A204.1 (cell line): ENCODE results near the gene FNDC7.
"Not testable (repeated sequence)": the region's sequence is repeated elsewhere in the genome, so short reads cannot be mapped to it uniquely, and the experiment has no call there.

ENCODE experiments used
- FAIRE-seq: peaks from 2 replicates; lab custom pipeline; 2012; peaks lifted over from hg19 to GRCh38; lab: Jason Lieb, UNC

FNDC7 gene, protein sequence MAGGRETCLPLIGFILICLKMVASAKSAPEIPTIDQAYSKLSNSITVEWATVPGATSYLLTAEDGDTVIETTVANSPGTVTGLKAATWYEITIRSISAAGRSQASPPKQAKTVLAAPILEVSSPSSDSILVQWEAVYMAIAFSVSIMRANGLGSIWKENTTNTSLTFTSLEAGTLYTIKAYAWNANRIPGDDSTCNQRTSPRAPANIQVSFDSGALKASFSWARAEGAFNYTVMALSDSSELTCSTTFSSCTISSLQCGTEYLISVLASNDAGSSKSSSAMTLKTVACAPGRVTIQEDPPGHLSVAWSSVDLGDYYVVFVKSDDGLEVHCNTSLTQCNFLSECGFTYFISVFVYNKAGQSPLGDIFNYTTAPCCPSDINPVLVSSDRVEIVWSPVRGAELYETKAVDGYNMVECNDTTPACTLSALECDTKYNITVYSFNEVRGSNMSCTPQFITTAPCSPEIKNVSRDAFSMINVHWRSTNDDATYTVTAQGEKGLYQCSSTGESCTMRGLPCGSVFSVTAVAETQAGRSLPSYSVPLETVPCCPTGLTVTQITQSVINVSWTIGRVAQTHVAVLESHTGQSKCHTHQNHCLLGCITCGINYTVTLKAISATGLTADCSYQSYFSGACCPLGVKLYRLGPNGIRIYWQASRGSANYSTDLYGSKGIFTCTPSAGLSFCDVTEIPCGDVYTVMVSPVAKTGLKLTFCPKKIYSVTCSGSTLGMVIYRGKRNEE

DNA sequence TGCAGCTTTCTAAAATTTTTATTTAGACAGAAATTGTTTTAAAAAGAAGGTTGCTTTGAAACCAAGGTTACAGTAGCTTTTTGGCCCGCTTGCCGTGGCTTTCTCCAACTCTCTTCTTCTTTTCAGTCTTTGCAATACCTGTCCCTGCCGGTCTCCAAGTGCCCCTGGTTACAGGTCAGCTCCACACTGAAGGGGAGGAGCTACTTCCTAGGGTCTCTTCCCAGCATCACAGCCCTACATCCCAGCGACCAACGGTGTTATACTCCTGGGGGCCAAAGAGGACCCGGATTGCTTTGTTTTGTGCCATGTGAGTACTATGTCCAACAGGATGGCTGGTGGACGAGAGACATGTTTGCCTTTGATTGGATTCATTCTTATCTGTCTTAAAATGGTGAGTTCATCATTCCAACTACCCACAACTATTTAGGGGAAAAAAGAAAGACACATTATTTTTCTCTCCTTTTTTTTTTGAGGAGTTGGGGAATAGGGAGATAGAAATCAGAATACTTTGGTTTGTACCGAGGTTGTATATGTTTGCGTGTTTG is at the start of gene FNDC7:
TSS of gene FNDC7 (plus strand) at position 303 of the 545 bp plus-strand sequence. CDS start at position 329, 26 bp downstream.
- FAIRE-seq = no peak

DNA sequence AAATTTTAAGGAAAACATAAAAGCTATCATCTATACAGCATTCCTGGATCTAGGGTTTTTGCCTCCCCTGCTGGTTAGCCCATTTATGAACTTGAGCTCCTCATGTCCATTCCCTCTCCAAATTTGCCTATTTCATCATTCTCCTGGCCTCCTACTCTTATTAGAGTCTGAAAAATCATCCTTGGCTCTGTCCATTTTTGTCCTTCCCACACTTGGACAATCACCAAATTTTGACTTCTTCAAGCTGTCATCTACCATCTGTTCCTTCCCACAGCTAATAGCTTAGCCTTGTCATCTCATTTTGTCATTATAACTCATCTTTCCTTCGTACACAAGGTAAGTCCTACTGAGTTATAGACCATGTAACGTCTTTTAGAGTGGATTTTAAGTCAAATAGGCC is 49.6 kb upstream of the FNDC7 start:
- FAIRE-seq = no peak

GRCh38 chr1:108664481-108664880 is 48.2 kb upstream of the FNDC7 start:
- FAIRE-seq = no peak

- FAIRE-seq = no peak
These were observed 47.6 kb upstream of the FNDC7 start for GRCh38 chr1:108665067-108665466.

DNA sequence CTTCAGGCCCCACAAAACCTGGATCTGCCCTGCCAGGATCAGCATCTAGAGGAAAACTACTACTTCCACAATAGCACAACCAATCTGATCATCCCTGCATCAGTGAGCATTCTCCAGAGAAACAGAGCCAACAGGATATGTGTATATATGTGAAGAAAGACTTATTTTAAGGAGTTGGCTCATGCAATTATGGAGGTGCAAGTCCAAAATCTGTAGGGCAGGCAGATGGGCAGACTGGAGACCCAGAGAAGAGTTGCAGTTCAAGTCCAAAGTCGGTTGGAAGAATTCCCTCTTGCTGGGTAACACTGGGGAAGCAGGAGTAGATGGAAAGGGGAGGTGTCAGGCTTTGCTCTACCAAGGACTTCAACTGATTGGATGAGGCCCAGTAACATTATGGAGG is 46.9 kb upstream of the FNDC7 start:
- FAIRE-seq = no peak

DNA sequence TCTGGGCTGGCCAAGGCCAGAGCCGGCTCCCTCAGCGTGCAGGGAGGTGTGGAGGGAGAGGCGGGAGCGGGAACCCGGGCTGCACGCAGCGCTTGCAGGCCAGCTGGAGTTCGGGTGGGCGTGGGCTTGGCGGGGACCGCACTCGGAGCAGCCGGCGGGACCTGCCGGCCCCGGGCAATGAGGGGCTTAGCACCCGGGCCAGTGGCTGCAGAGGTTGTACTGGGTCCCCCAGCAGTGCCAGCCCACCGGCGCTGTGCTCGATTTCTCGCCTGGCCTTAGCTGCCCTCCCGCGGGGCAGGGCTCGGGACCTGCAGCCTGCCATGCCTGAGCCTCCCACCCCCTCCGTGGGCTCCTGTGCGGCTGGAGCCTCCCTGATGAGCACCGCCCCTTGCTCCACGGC is 45.3 kb upstream of the FNDC7 start:
- FAIRE-seq = not testable (repeated sequence)

GRCh38 chr1:108668777-108669176 is 43.9 kb upstream of the FNDC7 start:
- no peak for FAIRE-seq

DNA sequence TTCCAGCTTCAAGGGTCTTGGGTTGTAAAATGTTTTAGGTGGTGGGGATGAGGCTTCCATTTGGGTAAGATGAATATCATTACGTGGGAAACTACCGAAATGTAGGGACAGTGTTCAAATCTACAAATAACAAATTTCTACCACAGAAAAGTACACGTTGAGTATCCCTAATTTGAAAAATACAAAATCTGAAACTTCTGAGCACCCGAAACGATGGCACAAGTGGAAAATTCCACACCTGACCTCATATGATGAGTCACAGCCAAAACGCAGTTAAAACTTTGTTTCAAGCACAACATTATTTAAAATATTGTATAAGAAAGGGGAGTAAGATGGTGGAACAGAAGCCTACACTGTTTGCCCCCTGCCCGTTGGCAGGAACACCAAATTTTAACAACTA is 43.0 kb upstream of the FNDC7 start:
- FAIRE-seq = no peak

DNA sequence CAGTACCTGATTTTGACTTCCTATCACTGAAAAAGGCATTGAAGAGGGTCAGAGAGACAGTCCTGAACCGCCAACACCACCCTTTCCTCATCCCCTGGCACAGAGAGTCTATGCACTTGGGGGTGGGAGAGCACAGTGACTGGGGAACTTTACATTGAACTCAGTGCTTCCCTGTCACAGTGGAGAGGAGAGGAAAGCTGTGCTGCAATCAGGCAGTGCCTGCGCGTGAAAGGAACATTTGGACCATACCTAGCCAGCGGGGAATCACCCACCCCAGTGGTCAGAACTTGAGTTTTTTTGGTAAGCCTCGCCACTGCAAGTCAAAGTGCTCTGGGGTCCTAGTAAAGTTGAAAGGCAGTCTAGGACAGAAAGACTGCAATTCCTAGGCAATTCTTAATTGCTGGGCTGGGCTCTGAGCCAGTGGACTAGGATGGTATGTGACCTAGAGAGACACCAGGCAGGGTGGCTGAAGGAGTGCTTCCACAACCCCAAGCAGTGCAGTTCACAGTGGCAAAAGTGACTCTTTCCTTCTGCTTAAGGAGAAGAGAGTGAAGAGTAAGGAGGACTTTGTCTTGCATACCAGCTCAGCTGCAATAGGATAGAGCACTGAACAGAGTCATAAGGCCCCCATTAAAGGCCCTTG is 42.5 kb upstream of the FNDC7 start:
- no peak for FAIRE-seq

DNA sequence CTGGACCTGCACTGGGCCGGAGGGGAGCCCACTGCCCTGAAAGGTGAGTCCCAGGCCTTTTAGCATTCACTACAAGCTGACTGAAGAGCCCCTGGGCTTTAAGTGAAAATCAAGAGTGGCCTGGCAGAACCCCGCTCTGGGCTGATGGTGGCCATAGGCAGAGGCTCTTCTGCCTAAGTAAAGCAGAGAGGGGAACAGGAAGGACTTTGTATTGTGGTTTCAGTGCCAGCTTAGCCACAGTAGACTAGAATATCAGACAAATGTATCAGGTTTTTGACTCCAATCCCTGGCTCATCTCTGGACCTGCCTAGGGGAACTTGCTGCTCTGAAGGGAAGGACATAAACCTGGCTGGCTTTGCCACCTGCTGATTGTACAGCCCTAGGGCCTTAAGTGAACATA is 41.6 kb upstream of the FNDC7 start:
- FAIRE-seq = no peak

DNA sequence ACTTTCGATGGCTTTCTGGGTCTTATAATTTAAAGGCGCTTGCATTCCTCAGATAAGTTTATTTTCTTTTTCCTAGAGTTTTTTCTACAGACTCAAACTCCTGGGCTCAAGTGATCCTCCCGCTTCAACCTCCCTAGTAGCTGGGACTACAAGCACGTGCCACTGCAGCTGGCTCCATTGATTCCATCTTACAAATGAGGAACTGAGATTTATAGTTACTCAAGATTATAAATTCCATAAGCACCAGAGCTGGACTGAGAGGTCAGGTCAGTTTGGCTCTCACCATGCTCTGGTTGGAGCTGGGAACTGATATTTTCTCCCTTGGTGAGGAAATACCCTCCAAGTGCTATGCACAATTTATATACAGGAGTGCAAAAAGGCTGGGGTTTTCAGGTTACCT is 34.0 kb upstream of the FNDC7 start:
- FAIRE-seq = no peak

DNA sequence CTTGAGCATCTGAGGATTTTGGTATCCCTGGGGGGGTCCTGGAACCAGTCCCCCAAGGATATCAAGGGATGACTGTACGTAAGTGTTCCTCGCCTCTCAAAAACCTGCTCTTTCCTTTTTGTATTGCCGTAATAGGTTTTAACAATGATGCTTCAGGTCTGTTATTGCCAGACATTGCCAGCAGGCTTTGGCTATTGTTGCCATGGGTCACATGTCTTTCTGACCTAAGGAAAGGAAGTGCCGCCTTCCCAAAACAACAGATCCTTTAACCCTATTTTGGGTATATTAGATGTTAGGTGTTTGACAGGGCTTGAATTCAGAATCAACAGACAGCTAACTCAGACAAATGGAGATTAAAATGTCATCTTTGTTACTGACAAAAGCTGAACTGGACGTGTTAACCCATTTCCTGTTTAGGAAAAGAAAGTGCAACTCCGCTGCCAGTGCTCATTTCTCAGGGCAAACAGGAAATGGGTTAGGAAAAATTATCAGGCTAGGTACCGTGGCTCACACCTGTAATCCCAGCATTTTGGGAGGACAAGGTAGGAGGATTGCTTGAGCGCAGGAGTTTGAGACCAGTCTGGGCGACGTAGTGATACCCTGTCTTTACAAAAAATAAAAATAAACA is 33.0 kb upstream of the FNDC7 start:
- no peak for FAIRE-seq

DNA sequence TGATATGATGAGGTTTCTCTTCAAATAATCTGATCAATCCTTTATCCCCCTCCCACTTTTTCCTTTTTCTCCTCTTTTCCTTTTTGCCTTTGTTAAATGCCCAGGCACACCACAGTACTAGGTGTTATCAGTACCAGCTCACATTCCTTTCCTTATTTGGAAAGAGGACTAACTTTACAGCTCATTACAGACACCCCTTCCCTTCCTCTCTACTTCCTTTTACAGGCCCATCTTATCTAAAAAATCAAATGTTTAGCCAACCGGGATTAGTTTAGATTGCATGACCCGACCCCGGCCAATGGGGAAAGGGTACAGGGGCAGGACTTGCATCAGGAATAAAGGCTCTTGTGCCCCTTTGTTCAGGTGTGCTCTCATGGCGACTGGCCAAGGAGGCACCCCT is 31.0 kb upstream of the FNDC7 start:
- FAIRE-seq = not testable (repeated sequence)

- no peak for FAIRE-seq
These were observed 27.2 kb upstream of the FNDC7 start for GRCh38 chr1:108685529-108685928.

DNA sequence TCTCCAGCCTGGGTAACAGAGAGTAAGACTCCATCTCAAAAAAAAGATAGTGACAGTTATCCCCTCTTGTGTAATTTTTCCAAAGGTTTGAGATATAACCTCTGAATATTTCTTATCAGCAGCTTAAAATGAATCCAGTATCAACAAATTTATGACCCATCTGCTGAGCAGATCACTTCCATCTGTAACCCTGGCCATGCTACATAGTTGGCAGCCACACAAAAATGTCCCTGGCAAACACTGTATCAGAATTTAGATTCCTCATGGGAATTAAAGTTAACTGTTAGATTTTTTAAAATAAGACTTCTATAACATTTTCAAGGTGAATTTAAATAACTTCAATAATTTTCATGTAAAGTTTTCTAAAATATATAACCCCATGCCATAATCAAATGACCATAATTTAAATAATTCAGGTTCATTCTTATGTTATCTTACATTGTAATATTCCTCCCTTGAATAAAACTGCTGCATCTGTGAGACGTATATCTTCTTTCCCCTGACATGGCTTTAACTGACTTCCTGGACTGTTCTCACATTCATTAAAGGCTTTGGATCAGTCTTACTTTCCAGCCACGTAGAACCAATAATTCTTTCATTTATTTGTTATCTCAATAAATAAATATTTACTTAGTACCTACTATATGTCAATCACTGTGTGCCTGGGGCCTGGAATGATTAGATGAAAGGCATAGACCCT is 25.9 kb upstream of the FNDC7 start:
- no peak for FAIRE-seq

GRCh38 chr1:108691128-108691941 is 21.4 kb upstream of the FNDC7 start:
- FAIRE-seq = no peak

DNA sequence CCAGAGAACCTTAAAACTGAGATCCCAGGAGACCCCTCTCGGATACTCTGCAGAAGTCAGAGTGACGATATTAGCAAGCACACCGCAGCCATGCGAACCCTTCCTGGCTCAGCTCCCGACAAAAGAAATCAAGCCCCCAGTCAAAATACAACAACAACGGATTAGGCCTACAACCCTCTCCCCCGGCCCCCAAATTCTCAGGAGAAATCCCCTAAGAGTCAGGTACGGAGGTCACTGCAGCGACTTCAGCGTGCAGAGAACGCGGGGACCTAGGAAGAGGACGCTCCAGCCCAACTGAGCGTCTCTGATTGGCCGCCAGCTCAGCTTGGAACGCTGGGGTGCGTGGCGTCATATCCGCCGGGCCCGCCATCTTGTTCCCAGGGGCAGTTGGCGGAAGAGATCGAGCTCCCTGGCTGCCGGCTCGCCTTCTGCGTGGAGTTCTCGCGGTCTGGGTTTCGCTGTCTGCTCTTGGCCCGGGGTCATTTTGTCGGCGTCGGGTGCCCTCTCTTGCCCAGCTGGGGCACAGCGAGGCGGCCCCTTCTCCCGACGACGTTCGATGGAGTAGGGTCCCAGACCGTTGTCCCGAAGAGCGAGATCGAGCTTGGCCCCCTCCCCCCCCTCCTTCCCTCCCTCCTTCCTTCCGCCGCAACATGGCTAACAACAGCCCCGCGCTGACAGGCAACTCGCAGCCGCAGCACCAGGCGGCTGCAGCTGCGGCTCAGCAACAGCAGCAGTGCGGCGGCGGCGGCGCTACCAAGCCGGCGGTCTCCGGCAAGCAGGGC is 20.6 kb upstream of the FNDC7 start, which contains the start of gene PRPF38B:
TSS of gene PRPF38B (plus strand) at position 369 of the 782 bp plus-strand sequence. CDS start at position 651, 282 bp downstream.
- peak; percentile 41 for FAIRE-seq

GRCh38 chr1:108692724-108693655 is 19.7 kb upstream of the FNDC7 start:
- FAIRE-seq = no peak

DNA sequence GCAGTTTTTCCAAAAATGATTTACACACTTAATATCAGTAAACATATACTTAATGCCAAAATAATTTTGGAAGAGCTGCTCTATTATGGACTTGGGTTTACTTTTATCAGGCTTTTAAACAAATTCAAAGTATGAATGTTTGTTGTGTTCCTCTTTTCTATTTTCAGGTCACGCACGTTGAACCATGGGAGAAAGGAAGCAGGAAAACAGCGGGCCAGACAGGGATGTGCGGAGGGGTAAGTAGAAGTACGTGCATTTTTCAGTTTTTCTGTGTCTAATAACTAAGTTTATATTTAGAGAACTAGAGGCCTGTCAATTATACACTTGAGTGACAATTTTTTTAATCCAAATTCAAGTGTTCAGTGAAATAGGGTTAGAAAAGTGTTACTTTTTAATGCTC is 17.2 kb upstream of the FNDC7 start:
- no peak for FAIRE-seq
